OCI-LY7 (cell line): ENCODE data around the gene PCDH9. TPM values are rescaled to one million over a fixed set of nuclear protein-coding genes. Genes with fewer than 3 reads are reported as not detected.
A peak's percentile ranks its signal among the peaks of the same experiment; 100 is the strongest.

ENCODE experiments used
- BruUV-seq: library from RNA; stranded (reverse); fragments of 400-500 nt; replicated peaks from 2 replicates; lab custom pipeline; 2021; lab: Mats Ljungman, UMichigan
- CTCF ChIA-PET: fragments of 300-600 bp; sonication (Branson Sonifier 250); formaldehyde crosslinking; loops from one replicate; lab custom pipeline; 2022; ENCODE audit warnings: antibody characterized with exemption; ENCODE audit not compliant: unreplicated experiment; lab: Charles Lee
- POLR2A ChIA-PET: fragments of 300-600 bp; sonication (Branson Sonifier 250); formaldehyde crosslinking; loops from one replicate; lab custom pipeline; 2022; ENCODE audit warnings: antibody characterized with exemption; lab: Charles Lee
- DNase-seq: peaks from one replicate; pipeline ENCODE4 v3.0.0-alpha.2; 2015; ENCODE audit warnings: low spot score
- H2AFZ ChIP-seq: fragments of 200-600 bp; sonication (generic), shearing (Covaris generic); 2 replicates; pipeline ENCODE4 v1.6.1; 2014; ENCODE audit warnings: mild to moderate bottlenecking, antibody characterized with exemption, low read length, moderate library complexity
- H3K27ac ChIP-seq: fragments of 200-600 bp; sonication (generic); 2 replicates; pipeline ENCODE4 v1.5.1; 2014; ENCODE audit warnings: mixed run types, low read depth, mild to moderate bottlenecking, moderate library complexity, low read length, inconsistent platforms; ENCODE audit not compliant: poor library complexity, severe bottlenecking
- H3K36me3 ChIP-seq: fragments of 200-600 bp; sonication (generic); 2 replicates; pipeline ENCODE4 v1.6.1; 2014; ENCODE audit warnings: mild to moderate bottlenecking, antibody characterized with exemption, low read length, moderate library complexity, mixed read lengths; ENCODE audit not compliant: insufficient read depth
- H3K4me1 ChIP-seq: fragments of 200-600 bp; sonication (generic); 2 replicates; pipeline ENCODE4 v1.5.1; 2014; ENCODE audit warnings: mild to moderate bottlenecking, low read length; ENCODE audit not compliant: insufficient read depth, poor library complexity, severe bottlenecking
- H3K4me2 ChIP-seq: fragments of 200-600 bp; sonication (generic); 2 replicates; pipeline ENCODE4 v1.6.1; 2014; ENCODE audit warnings: mild to moderate bottlenecking, low read length
- H3K4me3 ChIP-seq: fragments of 200-600 bp; sonication (generic); 2 replicates; pipeline ENCODE4 v1.5.1; 2014; ENCODE audit warnings: mild to moderate bottlenecking, low read depth, low read length; ENCODE audit not compliant: poor library complexity, severe bottlenecking
- H3K79me2 ChIP-seq: fragments of 200-600 bp; sonication (generic); 2 replicates; pipeline ENCODE4 v1.6.1; 2016; ENCODE audit warnings: low read depth, mild to moderate bottlenecking, low read length, moderate library complexity, mixed read lengths; ENCODE audit not compliant: insufficient read depth
- H3K9me2 ChIP-seq: fragments of 200-600 bp; sonication (generic); 2 replicates; pipeline ENCODE4 v1.6.1; 2016; ENCODE audit warnings: mild to moderate bottlenecking, low read length, mixed read lengths; ENCODE audit not compliant: insufficient read depth
- H3K9me3 ChIP-seq: fragments of 200-600 bp; sonication (generic); 2 replicates; pipeline ENCODE4 v1.6.1; 2014; ENCODE audit warnings: mild to moderate bottlenecking, mixed run types, low read length, mixed read lengths
- H4K20me1 ChIP-seq: fragments of 200-600 bp; sonication (generic); 2 replicates; pipeline ENCODE4 v1.6.1; 2014; ENCODE audit warnings: mild to moderate bottlenecking, antibody characterized with exemption, low read length, moderate library complexity, mixed read lengths; ENCODE audit not compliant: insufficient read depth
- EZH2phosphoT487 ChIP-seq: fragments of 200-600 bp; sonication (generic); IDR thresholded peaks from 2 replicates; pipeline ENCODE4 v1.6.1; 2018; ENCODE audit warnings: low read depth, borderline replicate concordance, mild to moderate bottlenecking, mixed run types, antibody characterized with exemption, low read length, moderate library complexity, mixed read lengths
- intact Hi-C: fragments of 100-400 bp; cut with micrococcal nuclease; formaldehyde crosslinking; loops from one replicate; pipeline ENCODE4 v1.10.0; 2022; ENCODE audit not compliant: unreplicated experiment
- total RNA-seq, 2 experiments: library from RNA; depleted of rRNA in 1 of 2; stranded (reverse); fragments of >200 nt in 1 of 2; shearing (Covaris generic) in 1 of 2; gene quantifications; 2 replicates each; pipeline ENCODE4 v1.2.3, GENCODE V29; 2014 to 2022
- TF ChIP-seq, protein P1 (sequence below): fragments of 200-600 bp; sonication (generic); conservative IDR thresholded peaks from 2 replicates; pipeline ENCODE4 v1.5.1; 2014; ENCODE audit warnings: mild to moderate bottlenecking, antibody characterized with exemption, low read length, moderate library complexity, mixed read lengths

Gene PCDH9
- total RNA-seq, 2 experiments from 2014 or later = 20.1 to 26.0 TPM

DNA sequence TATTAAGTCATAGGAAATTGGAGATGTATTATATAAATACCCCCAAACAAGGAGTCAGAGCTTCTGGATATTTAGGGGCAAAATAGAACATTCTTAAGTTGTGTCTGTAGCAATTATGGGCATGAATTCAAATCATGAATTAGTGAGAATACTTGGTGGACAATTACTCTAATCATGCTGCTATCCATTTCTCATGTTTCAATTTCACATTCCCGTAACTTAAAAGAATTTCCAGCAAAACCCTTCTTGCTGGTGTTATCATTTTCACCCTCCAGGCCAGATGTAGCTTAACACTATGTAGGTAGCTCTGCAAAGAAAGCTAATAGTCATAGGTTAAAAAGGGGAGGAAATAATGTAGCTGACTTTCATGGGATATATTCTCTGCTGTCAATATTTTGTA, 136.1 kb downstream of the PCDH9 start:
- CTCF ChIA-PET = no interaction called here
- H3K9me3 ChIP-seq = no peaks in the 10 kb centered on the region
- TF ChIP-seq, protein P1, sequence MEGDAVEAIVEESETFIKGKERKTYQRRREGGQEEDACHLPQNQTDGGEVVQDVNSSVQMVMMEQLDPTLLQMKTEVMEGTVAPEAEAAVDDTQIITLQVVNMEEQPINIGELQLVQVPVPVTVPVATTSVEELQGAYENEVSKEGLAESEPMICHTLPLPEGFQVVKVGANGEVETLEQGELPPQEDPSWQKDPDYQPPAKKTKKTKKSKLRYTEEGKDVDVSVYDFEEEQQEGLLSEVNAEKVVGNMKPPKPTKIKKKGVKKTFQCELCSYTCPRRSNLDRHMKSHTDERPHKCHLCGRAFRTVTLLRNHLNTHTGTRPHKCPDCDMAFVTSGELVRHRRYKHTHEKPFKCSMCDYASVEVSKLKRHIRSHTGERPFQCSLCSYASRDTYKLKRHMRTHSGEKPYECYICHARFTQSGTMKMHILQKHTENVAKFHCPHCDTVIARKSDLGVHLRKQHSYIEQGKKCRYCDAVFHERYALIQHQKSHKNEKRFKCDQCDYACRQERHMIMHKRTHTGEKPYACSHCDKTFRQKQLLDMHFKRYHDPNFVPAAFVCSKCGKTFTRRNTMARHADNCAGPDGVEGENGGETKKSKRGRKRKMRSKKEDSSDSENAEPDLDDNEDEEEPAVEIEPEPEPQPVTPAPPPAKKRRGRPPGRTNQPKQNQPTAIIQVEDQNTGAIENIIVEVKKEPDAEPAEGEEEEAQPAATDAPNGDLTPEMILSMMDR = no peak
- no peak for TF ChIP-seq EZH2phosphoT487
- DNase-seq = no peak
- H3K4me2 ChIP-seq = no peak overlapping the region
- H4K20me1 ChIP-seq = no peaks in the 10 kb centered on the region
- POLR2A ChIA-PET = interaction anchor here (0.7 to 1.1 kb wide), 2 partner anchors 37 to 338 kb away, joined by 3 to 4 read pairs; no protein-coding TSS in a partner anchor
- no peaks in the 10 kb centered on the region for H3K79me2 ChIP-seq
- intact Hi-C loops = no loop called here
- no peaks in the 10 kb centered on the region for H3K9me2 ChIP-seq
- H3K4me3 ChIP-seq = no peak overlapping the region
- no peaks in the 10 kb centered on the region for H3K4me1 ChIP-seq
- H2AFZ ChIP-seq = no peak overlapping the region
- H3K27ac ChIP-seq = no peak overlapping the region
- BruUV-seq = no TSS peak
- no peaks in the 10 kb centered on the region for H3K36me3 ChIP-seq

GRCh38 chr13:67091603-67092002, 138.5 kb downstream of the PCDH9 start:
- Histone ChIP-seq H3K4me2 (no peak overlapping the region), H3K36me3 (no peaks in the 10 kb centered on the region), H3K4me1 (no peaks in the 10 kb centered on the region), H2AFZ (no peak overlapping the region), H3K27ac (no peak overlapping the region), H3K4me3 (no peak overlapping the region), H4K20me1 (no peaks in the 10 kb centered on the region), H3K9me3 (no peaks in the 10 kb centered on the region), H3K79me2 (no peaks in the 10 kb centered on the region), H3K9me2 (no peaks in the 10 kb centered on the region)
- TF ChIP-seq EZH2phosphoT487 = no peak
- TF ChIP-seq, protein P1 = no peak
- ChIA-PET POLR2A (interaction anchor here (0.7 to 1.0 kb wide), 3 partner anchors 9 to 31 kb away, joined by 3 to 4 read pairs (median 3); no protein-coding TSS in a partner anchor), CTCF (no interaction called here)
- intact Hi-C loops = no loop called here
- no peak for DNase-seq
- BruUV-seq = no TSS peak

DNA sequence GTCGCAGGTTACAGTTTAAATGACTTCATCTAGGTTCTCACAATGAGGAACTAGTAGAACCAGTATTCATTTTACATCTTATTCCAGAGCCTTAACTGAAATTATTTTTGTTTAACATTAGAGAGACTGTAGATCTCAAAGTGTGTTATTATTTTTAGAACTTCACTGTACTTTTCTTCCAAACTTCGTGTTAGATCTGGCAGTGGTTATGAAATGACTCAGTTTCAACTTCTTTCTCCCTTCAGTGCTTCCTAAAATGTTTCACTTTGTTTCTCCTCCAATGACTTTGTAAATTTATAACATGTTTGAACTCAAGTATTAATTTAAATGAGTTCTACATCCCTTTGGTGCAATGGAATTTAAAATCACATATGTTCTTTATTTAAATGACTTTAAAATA, 139.3 kb downstream of the PCDH9 start:
- H3K4me3 ChIP-seq = no peak overlapping the region

More for the DNA sequence above, 139.3 kb downstream of the PCDH9 start:
- H3K4me1 ChIP-seq = no peaks in the 10 kb centered on the region
- BruUV-seq = no TSS peak
- TF ChIP-seq, protein P1 = no peak
- no peak for TF ChIP-seq EZH2phosphoT487
- H3K4me2 ChIP-seq = no peak overlapping the region
- DNase-seq = no peak
- H2AFZ ChIP-seq = peak overlapping the region; percentile 63; the same call in 1 of the 2 replicates
- no peaks in the 10 kb centered on the region for H4K20me1 ChIP-seq
- no peak overlapping the region for H3K27ac ChIP-seq
- H3K79me2 ChIP-seq = no peaks in the 10 kb centered on the region
- ChIA-PET CTCF (no interaction called here), POLR2A (interaction anchor here (0.7 to 1.2 kb wide), 4 partner anchors 8 to 30 kb away, joined by 3 to 4 read pairs (median 3); no protein-coding TSS in a partner anchor)
- H3K9me3 ChIP-seq = no peaks in the 10 kb centered on the region
- H3K36me3 ChIP-seq = no peaks in the 10 kb centered on the region
- no peaks in the 10 kb centered on the region for H3K9me2 ChIP-seq
- intact Hi-C loops = no loop called here
